Panc1 (cell line): ENCODE data around the gene LDLRAP1.

Experiments used
- CTCF ChIP-seq: fragments of 450-650 bp; IDR thresholded peaks from 2 replicates; pipeline ENCODE4 v1.5.1; 2017; ENCODE audit warnings: mild to moderate bottlenecking
- TCF7L2 ChIP-seq: IDR thresholded peaks from 2 replicates; pipeline ENCODE4 v1.6.1; 2011; ENCODE audit warnings: mild to moderate bottlenecking, low read depth, low read length, inconsistent platforms

DNA sequence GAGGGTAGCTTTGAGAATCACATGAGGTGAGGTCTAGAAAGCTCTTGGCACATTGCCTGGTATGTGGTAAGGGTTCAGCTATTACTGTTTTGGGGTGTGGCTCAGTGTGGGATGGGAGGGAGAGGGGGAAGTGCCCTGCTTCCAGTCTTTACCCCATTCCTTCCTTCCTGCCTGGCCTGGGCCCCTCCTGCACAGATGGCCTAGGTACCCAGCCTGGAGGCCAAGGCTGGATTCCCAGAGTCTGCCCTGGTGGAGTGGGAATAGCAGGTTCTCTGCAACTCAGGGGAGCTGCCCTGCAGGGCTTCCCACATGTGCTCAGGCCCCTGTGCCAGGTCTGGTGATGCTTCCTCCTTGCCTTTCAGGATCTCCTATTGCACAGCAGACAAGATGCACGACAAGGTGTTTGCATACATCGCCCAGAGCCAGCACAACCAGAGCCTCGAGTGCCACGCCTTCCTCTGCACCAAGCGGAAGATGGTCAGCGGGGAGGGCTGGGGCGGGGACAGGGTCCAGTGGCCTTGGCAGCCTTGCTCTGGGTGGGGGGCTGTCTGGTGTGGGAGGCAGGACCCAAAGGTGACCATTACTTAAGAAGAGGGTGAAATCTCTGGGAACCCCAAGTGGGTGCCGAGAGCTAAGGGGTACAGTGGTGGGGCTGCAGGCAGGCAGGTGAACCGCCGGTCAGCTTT, 13.5 kb downstream of the LDLRAP1 start:
- TF ChIP-seq CTCF (no peak), TCF7L2 (no peak)
